ENCODE data around the gene CCL26. TPM values are rescaled to one million over a fixed set of nuclear protein-coding genes. Genes with fewer than 3 reads are reported as not detected.

CCL26 gene
- 3.0 and 6.2 TPM in 2 replicates for total RNA-seq (2014; rRNA removed; shearing (Covaris generic))
- polyA plus RNA-seq (2016; fragmentation: Nextera tagmentation; extraction: Ambion mirVana): 17.5 and 18.4 TPM in 2 replicates
- long read RNA-seq, partial matches to known transcripts: 0 of 6 reads
- long read RNA-seq, other reads (novel, unspliced or antisense): 6 of 6 reads

- Mint-ChIP-seq H3K36me3 (ENCODE audit: low read depth) (no peaks in the 10 kb centered on the region), H3K4me1 (peaks cover 3% of the 10 kb centered on the region), H3K4me3 (no peak within 1 kb of the TSS), H3K9me3 (no peaks in the 10 kb centered on the region; the same call in 2 of the 3 replicates), H3K27me3 (ENCODE audit: insufficient read depth, low read depth, poor library complexity) (peaks cover 5% of the 10 kb centered on the region), H3K27ac (peak within 1 kb of the TSS; percentile 70; the same call in 1 of the 2 replicates)
- ATAC-seq: no peak
- H3K4me2 ChIP-seq: no peak within 1 kb of the TSS
- no peaks in the 10 kb centered on the region for H3K9me2 ChIP-seq (ENCODE audit: insufficient read depth)
- no peak within 1 kb of the TSS for H2AFZ ChIP-seq
- H4K20me1 ChIP-seq (replicated peaks; ENCODE audit: insufficient read depth): no peaks in the 10 kb centered on the region
- DNase-seq (ENCODE audit: low spot score): no peak
- H3K27me3 ChIP-seq (ENCODE audit: insufficient read depth): no peaks in the 10 kb centered on the region
- TF ChIP-seq CREB1 (CRISPR knock-in tag; IDR thresholded peaks at IDR 0.05; ENCODE audit: low read depth): no peak
- no peak for TF ChIP-seq NANOG (IDR thresholded peaks at IDR 0.05; ENCODE audit: borderline replicate concordance)
- no peak for TF ChIP-seq ZNF331 (CRISPR knock-in tag; IDR thresholded peaks at IDR 0.05; ENCODE audit: low read depth)
- TF ChIP-seq EZH2 (IDR thresholded peaks at IDR 0.05; ENCODE audit: low read depth, unreplicated experiment): no peak
- TF ChIP-seq JUNB (IDR thresholded peaks at IDR 0.05; ENCODE audit: unreplicated experiment): no peak
- TF ChIP-seq POLR2AphosphoS5 (IDR thresholded peaks at IDR 0.05; ENCODE audit: low read depth): no peak
- no peak for TF ChIP-seq REST (IDR thresholded peaks at IDR 0.05; ENCODE audit: unreplicated experiment)
- no peak for TF ChIP-seq STAT1 (IDR thresholded peaks at IDR 0.05; ENCODE audit: unreplicated experiment)
- no peak for TF ChIP-seq ZNF114 (CRISPR knock-in tag; IDR thresholded peaks at IDR 0.05)
- no peak for TF ChIP-seq ZNF462 (CRISPR knock-in tag; IDR thresholded peaks at IDR 0.05)
- TF ChIP-seq ETS1 (IDR thresholded peaks at IDR 0.05): no peak
- TF ChIP-seq EZH2phosphoT487 (IDR thresholded peaks at IDR 0.05; ENCODE audit: unreplicated experiment): no peak
- TF ChIP-seq CTCF (conservative IDR thresholded peaks at IDR 0.05; ENCODE audit: low read depth in 2 of 2): no peak
- no peak within 1 kb of the TSS for H3K27ac ChIP-seq (ENCODE audit: low read depth)
- H3K79me2 ChIP-seq (replicated peaks; ENCODE audit: insufficient read depth): no peaks in the 10 kb centered on the region
- no peaks in the 10 kb centered on the region for H3F3A ChIP-seq (replicated peaks; ENCODE audit: low read depth)
- no peaks in the 10 kb centered on the region for H3K36me3 ChIP-seq (ENCODE audit: insufficient read depth)
- H3K4me3 ChIP-seq: no peak within 1 kb of the TSS
- H3K4me1 ChIP-seq (ENCODE audit: insufficient read depth): no peaks in the 10 kb centered on the region
Observed at GRCh38 chr7:75772081-75773077, at the start of gene CCL26. Gene CCL26 (minus strand): TSS chr7:75772211. CDS start chr7:75772176, 35 bp downstream.

Measured in GM23338 (cell line).